ENCODE measurements around the gene CSNK1A1.

CSNK1A1 gene

DNA sequence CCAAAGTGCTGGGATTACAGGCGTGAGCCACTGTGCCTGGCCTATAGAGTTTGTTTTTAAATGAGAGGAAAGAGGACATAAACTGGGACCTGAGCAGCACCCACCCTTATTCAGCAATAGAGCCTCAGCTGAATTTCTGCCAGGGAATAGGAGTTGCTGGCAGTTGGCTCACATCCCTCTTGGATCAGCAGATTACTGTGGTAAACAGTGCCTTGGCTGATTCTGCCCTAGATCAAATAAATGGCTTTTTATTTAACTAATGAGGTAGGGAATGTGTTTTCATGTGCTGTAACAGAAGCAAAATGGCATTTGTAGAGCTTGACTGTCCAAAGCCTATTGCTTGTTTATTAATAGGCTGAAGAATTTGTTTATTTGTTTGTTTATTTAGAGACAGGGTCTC, 32.2 kb upstream of the CSNK1A1 start:
- TF ChIP-seq, protein P1, sequence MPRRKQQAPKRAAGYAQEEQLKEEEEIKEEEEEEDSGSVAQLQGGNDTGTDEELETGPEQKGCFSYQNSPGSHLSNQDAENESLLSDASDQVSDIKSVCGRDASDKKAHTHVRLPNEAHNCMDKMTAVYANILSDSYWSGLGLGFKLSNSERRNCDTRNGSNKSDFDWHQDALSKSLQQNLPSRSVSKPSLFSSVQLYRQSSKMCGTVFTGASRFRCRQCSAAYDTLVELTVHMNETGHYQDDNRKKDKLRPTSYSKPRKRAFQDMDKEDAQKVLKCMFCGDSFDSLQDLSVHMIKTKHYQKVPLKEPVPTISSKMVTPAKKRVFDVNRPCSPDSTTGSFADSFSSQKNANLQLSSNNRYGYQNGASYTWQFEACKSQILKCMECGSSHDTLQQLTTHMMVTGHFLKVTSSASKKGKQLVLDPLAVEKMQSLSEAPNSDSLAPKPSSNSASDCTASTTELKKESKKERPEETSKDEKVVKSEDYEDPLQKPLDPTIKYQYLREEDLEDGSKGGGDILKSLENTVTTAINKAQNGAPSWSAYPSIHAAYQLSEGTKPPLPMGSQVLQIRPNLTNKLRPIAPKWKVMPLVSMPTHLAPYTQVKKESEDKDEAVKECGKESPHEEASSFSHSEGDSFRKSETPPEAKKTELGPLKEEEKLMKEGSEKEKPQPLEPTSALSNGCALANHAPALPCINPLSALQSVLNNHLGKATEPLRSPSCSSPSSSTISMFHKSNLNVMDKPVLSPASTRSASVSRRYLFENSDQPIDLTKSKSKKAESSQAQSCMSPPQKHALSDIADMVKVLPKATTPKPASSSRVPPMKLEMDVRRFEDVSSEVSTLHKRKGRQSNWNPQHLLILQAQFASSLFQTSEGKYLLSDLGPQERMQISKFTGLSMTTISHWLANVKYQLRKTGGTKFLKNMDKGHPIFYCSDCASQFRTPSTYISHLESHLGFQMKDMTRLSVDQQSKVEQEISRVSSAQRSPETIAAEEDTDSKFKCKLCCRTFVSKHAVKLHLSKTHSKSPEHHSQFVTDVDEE (CRISPR knock-in tag; IDR thresholded peaks at IDR 0.05): no peak
- TF ChIP-seq SNAI2 (CRISPR knock-in tag; IDR thresholded peaks at IDR 0.05) (no peak), RARB (CRISPR knock-in tag; IDR thresholded peaks at IDR 0.05) (no peak), ARNTL (CRISPR knock-in tag; IDR thresholded peaks at IDR 0.05; ENCODE audit: borderline replicate concordance, low read depth) (no peak), ZFP3 (CRISPR knock-in tag; IDR thresholded peaks at IDR 0.05) (no peak), OSR1 (CRISPR knock-in tag; IDR thresholded peaks at IDR 0.05) (no peak), CSDC2 (CRISPR knock-in tag; IDR thresholded peaks at IDR 0.05) (no peak), TCF4 (CRISPR knock-in tag; IDR thresholded peaks at IDR 0.05; ENCODE audit: borderline replicate concordance) (no peak), PPARA (CRISPR knock-in tag; IDR thresholded peaks at IDR 0.05; ENCODE audit: borderline replicate concordance) (no peak), ESRRG (CRISPR knock-in tag; IDR thresholded peaks at IDR 0.05) (no peak), GLIS3 (CRISPR knock-in tag; IDR thresholded peaks at IDR 0.05) (no peak), ISL1 (CRISPR knock-in tag; IDR thresholded peaks at IDR 0.05) (no peak), ZC3H10 (CRISPR knock-in tag; IDR thresholded peaks at IDR 0.05) (no peak), BACH2 (CRISPR knock-in tag; IDR thresholded peaks at IDR 0.05; ENCODE audit: borderline replicate concordance) (no peak), ZFP30 (CRISPR knock-in tag; IDR thresholded peaks at IDR 0.05) (no peak)
- no peak for ATAC-seq

DNA sequence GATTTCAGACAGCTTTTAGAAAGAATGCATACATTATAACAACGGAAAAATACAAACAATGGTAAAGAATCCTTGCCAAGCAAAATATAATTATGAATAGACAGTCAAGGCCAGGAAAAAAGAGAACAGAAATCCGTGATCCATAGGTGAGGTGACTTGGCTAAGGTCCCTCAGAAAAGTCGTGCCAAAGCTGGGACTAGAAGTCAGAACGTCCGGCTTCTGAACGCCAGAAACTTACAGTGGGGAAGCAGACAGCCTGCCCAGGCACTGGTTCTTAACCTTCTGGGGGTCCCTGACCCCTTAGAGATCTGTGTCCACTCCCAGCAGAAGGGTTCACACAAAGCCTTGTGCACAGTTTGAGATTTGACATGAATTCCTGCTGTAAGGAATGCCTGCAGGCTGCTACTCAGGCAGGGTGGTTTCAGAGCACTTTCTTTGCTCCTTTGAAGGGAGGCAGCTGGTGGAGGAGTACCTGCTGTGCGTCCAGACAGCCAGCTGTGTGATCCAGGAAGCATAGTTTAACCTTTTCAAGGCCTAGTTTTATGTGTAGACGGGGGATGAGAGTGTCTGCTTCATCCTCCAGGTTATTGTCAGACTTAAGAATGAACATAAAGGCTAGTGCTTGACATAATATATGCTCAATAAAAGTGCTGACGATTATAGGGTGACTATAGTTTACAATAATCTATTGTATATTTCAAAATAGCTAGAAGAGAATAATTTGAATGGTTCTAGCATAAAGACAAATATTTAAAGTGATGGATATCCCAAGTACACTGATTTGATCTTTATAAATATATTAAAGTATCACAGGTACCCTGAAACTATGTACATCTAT, 30.9 kb upstream of the CSNK1A1 start:
- TF ChIP-seq, protein P2, sequence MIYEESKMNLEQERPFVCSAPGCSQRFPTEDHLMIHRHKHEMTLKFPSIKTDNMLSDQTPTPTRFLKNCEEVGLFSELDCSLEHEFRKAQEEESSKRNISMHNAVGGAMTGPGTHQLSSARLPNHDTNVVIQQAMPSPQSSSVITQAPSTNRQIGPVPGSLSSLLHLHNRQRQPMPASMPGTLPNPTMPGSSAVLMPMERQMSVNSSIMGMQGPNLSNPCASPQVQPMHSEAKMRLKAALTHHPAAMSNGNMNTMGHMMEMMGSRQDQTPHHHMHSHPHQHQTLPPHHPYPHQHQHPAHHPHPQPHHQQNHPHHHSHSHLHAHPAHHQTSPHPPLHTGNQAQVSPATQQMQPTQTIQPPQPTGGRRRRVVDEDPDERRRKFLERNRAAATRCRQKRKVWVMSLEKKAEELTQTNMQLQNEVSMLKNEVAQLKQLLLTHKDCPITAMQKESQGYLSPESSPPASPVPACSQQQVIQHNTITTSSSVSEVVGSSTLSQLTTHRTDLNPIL (CRISPR knock-in tag; IDR thresholded peaks at IDR 0.05; ENCODE audit: low read depth): no peak
- no peak for TF ChIP-seq ZFP3 (CRISPR knock-in tag; IDR thresholded peaks at IDR 0.05)
- TF ChIP-seq PPARA (CRISPR knock-in tag; IDR thresholded peaks at IDR 0.05; ENCODE audit: borderline replicate concordance): no peak
- no peak for TF ChIP-seq RARB (CRISPR knock-in tag; IDR thresholded peaks at IDR 0.05)
- TF ChIP-seq, protein P3, sequence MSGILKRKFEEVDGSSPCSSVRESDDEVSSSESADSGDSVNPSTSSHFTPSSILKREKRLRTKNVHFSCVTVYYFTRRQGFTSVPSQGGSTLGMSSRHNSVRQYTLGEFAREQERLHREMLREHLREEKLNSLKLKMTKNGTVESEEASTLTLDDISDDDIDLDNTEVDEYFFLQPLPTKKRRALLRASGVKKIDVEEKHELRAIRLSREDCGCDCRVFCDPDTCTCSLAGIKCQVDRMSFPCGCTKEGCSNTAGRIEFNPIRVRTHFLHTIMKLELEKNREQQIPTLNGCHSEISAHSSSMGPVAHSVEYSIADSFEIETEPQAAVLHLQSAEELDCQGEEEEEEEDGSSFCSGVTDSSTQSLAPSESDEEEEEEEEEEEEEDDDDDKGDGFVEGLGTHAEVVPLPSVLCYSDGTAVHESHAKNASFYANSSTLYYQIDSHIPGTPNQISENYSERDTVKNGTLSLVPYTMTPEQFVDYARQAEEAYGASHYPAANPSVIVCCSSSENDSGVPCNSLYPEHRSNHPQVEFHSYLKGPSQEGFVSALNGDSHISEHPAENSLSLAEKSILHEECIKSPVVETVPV (CRISPR knock-in tag; IDR thresholded peaks at IDR 0.05): no peak
- TF ChIP-seq, protein P1 (CRISPR knock-in tag; IDR thresholded peaks at IDR 0.05): no peak
- TF ChIP-seq ZNF565 (CRISPR knock-in tag; conservative IDR thresholded peaks at IDR 0.05; ENCODE audit: low read depth): no peak
- no peak for TF ChIP-seq ZNF70 (CRISPR knock-in tag; IDR thresholded peaks at IDR 0.05)

DNA sequence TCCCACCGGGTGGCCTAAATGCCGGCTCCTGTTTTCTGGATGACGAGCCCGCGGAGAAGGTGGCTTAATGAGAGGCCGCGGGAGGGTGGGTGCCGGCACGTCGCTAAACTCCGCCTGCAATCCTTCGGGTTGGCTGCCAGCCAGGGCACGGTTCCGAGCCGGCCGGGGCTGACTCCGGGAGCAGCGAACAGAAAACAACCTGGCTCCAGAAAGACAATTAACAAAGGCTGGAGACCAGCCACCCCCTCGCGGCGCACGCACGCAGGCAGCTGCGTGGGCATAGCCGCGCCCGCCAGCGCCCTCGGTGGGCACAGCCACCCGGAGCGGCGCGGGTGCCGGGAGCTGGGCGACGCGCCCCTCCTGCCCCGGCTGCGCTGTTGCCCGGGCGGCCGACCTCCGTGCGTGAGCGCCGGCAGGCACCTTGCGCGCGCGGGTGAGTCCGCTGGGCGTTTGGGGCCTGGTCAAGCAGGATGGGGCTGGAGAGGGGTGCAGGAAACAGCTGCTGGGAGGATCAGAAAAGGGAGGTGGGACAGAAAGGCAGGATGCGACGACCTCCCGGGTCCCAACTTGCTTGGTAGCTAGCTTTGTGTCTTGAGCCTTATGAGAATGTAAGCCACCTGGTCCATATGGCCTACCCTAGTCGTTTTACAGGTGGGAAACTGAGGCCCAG, 30.1 kb upstream of the CSNK1A1 start, which contains the start of gene ARHGEF37:
Gene ARHGEF37, plus strand, starts transcription at position 307 of the 670 bp plus-strand sequence. CDS start 16,272 bp downstream, outside the sequence.
- peak; percentile 86 for ATAC-seq
- TF ChIP-seq, protein P3 (CRISPR knock-in tag; IDR thresholded peaks at IDR 0.05): no peak
- TF ChIP-seq OSR1 (CRISPR knock-in tag; IDR thresholded peaks at IDR 0.05) (no peak), ZNF70 (CRISPR knock-in tag; IDR thresholded peaks at IDR 0.05) (no peak), ZFP3 (CRISPR knock-in tag; IDR thresholded peaks at IDR 0.05) (no peak), ESRRG (CRISPR knock-in tag; IDR thresholded peaks at IDR 0.05) (no peak), PPARA (CRISPR knock-in tag; IDR thresholded peaks at IDR 0.05; ENCODE audit: borderline replicate concordance) (no peak), RARB (CRISPR knock-in tag; IDR thresholded peaks at IDR 0.05) (no peak), ARNTL (CRISPR knock-in tag; IDR thresholded peaks at IDR 0.05; ENCODE audit: borderline replicate concordance, low read depth) (no peak), SNAI2 (CRISPR knock-in tag; IDR thresholded peaks at IDR 0.05) (no peak), TOX (CRISPR knock-in tag; IDR thresholded peaks at IDR 0.05; ENCODE audit: borderline replicate concordance) (no peak), ZC3H10 (CRISPR knock-in tag; IDR thresholded peaks at IDR 0.05) (no peak), ISL1 (CRISPR knock-in tag; IDR thresholded peaks at IDR 0.05) (no peak), ZNF565 (CRISPR knock-in tag; conservative IDR thresholded peaks at IDR 0.05; ENCODE audit: low read depth) (no peak)
- TF ChIP-seq, protein P4, sequence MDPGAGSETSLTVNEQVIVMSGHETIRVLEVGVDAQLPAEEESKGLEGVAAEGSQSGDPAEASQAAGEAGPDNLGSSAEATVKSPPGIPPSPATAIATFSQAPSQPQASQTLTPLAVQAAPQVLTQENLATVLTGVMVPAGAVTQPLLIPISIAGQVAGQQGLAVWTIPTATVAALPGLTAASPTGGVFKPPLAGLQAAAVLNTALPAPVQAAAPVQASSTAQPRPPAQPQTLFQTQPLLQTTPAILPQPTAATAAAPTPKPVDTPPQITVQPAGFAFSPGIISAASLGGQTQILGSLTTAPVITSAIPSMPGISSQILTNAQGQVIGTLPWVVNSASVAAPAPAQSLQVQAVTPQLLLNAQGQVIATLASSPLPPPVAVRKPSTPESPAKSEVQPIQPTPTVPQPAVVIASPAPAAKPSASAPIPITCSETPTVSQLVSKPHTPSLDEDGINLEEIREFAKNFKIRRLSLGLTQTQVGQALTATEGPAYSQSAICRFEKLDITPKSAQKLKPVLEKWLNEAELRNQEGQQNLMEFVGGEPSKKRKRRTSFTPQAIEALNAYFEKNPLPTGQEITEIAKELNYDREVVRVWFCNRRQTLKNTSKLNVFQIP (CRISPR knock-in tag; IDR thresholded peaks at IDR 0.05; ENCODE audit: borderline replicate concordance, low read depth): no peak
- TF ChIP-seq, protein P2 (CRISPR knock-in tag; IDR thresholded peaks at IDR 0.05; ENCODE audit: low read depth): no peak

More for the DNA sequence above, 30.9 kb upstream of the CSNK1A1 start:
- ATAC-seq: peak; percentile 21
